ENCODE results near the gene DNAJB1.

The DNAJB1 gene

DNA sequence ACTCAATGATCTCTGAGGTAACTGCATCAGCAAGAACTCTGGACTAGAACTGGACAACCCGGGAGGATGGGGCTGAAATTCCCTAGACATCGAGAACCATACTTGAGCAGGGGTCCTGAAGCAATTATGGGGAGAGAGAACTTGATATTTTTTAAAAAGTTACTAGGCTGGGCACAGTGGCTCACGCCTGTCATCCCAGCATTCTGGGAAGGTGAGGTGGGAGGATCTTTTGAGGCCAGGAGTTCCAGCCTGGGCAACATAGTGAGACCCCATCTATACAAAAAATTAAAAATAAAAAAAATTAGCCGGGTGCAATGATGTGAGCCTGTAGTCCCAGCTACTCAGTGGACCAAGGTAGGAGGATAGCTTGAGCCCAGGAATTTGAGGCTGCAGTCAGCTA lies 2.3 kb upstream of the DNAJB1 start:
- no peak for DNase-seq
- Histone ChIP-seq H2AFZ (ENCODE audit: insufficient read depth, low read length, poor library complexity) (no peak overlapping the region), H2BK5ac (ENCODE audit: low read depth, low read length, poor library complexity) (no peak overlapping the region), H4K12ac (ENCODE audit: low read depth, low read length) (no peak overlapping the region), H3K79me2 (ENCODE audit: control insufficient read depth, insufficient read depth, low read length, poor library complexity) (peaks cover 18% of the 10 kb centered on the region), H2BK120ac (ENCODE audit: insufficient read depth, low read length, poor library complexity) (no peak overlapping the region), H3K14ac (ENCODE audit: low read length) (no peak overlapping the region), H3K9me3 (ENCODE audit: insufficient read depth, low read depth, low read length) (no peaks in the 10 kb centered on the region), H2AK5ac (ENCODE audit: low read length) (no peak overlapping the region), H3K4me2 (ENCODE audit: low read length) (no peak overlapping the region), H3K9ac (ENCODE audit: low read length) (no peak overlapping the region), H3K27me3 (ENCODE audit: insufficient read depth, low read length) (no peaks in the 10 kb centered on the region), H3K18ac (ENCODE audit: low read length) (no peak overlapping the region), H3K23ac (ENCODE audit: low read length) (no peak overlapping the region), H3K4me1 (ENCODE audit: control insufficient read depth in 1 of 2, insufficient read depth in 2 of 2, low read length in 2 of 2) (peaks cover 12% of the 10 kb centered on the region in 2 experiments), H4K91ac (ENCODE audit: low read depth, low read length) (no peak overlapping the region), H3K36me3 (ENCODE audit: control insufficient read depth in 1 of 2, insufficient read depth in 2 of 2, low read length in 2 of 2) (peaks cover 11 to 12% of the 10 kb centered on the region in 2 experiments), H3K4ac (ENCODE audit: low read depth, low read length) (no peak overlapping the region), H3K4me3 (ENCODE audit: low read depth, low read length) (no peak overlapping the region), H2BK12ac (ENCODE audit: low read length) (no peak overlapping the region), H3K79me1 (ENCODE audit: low read length) (peaks cover 15% of the 10 kb centered on the region), H4K8ac (ENCODE audit: low read depth, low read length) (no peak overlapping the region), H3K27ac (ENCODE audit: low read depth, low read length) (no peak overlapping the region)
- WGBS (ENCODE audit: extremely low coverage, insufficient coverage, insufficient read length) = no CpG with 5 or more reads among the region's 4 CpGs

DNA sequence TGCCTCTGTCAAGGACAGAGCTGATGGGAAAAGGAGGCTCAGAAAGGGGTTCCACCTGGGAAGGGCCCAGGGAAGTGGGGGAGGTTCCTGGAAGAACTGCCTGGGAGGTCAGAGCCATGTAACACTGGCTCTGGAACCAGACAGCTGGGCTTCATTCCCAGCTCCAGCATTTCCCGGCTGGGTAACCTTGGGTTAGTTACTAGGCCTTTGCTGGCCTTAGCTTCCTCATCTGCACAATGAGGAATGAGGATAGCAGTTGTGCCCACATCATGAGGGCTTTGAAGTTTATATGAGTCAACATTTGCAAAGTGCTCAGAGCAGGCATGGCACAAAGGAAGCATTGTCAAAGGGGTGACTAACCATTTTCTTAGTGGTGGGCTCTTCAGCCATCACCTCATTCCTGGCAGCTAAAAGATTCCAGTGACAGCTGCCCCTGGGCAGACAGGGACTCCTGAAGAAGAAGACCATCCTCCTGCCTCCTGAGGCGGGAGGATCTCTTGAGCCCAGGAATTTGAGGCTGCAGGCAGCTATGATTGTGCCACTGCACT lies 1.7 kb upstream of the DNAJB1 start:
- no peak overlapping the region for H3K27ac ChIP-seq (ENCODE audit: low read depth, low read length)
- H3K36me3 ChIP-seq (ENCODE audit: control insufficient read depth in 1 of 2, insufficient read depth in 2 of 2, low read length in 2 of 2) = peaks cover 18% of the 10 kb centered on the region in 2 experiments
- H3K9ac ChIP-seq (ENCODE audit: low read length) = no peak overlapping the region
- H3K79me2 ChIP-seq (ENCODE audit: control insufficient read depth, insufficient read depth, low read length, poor library complexity) = peaks cover 18% of the 10 kb centered on the region
- no peak overlapping the region for H3K4me3 ChIP-seq (ENCODE audit: low read depth, low read length)
- H3K4me1 ChIP-seq (ENCODE audit: control insufficient read depth in 1 of 2, insufficient read depth in 2 of 2, low read length in 2 of 2) = peaks cover 10 to 13% of the 10 kb centered on the region in 2 experiments
- peak overlapping the region; percentile 74 for H2AK5ac ChIP-seq (ENCODE audit: low read length)
- peak overlapping the region; percentile 13 for H4K91ac ChIP-seq (ENCODE audit: low read depth, low read length)
- WGBS (ENCODE audit: extremely low coverage, insufficient coverage, insufficient read length) = no CpG with 5 or more reads among the region's 2 CpGs
- no peaks in the 10 kb centered on the region for H3K27me3 ChIP-seq (ENCODE audit: insufficient read depth, low read length)
- no peak overlapping the region for H3K23ac ChIP-seq (ENCODE audit: low read length)
- no peak overlapping the region for H4K12ac ChIP-seq (ENCODE audit: low read depth, low read length)
- H3K4ac ChIP-seq (ENCODE audit: low read depth, low read length) = no peak overlapping the region
- peaks cover 13% of the 10 kb centered on the region for H3K79me1 ChIP-seq (ENCODE audit: low read length)
- no peak overlapping the region for H2AFZ ChIP-seq (ENCODE audit: insufficient read depth, low read length, poor library complexity)
- peak; percentile 77 to 84 for DNase-seq
- H3K9me3 ChIP-seq (ENCODE audit: insufficient read depth, low read depth, low read length) = no peaks in the 10 kb centered on the region
- H4K8ac ChIP-seq (ENCODE audit: low read depth, low read length) = peak overlapping the region; percentile 20
- no peak overlapping the region for H2BK120ac ChIP-seq (ENCODE audit: insufficient read depth, low read length, poor library complexity)
- peak overlapping the region; percentile 85 for H2BK12ac ChIP-seq (ENCODE audit: low read length)
- H3K4me2 ChIP-seq (ENCODE audit: low read length) = no peak overlapping the region
- H2BK5ac ChIP-seq (ENCODE audit: low read depth, low read length, poor library complexity) = no peak overlapping the region
- no peak overlapping the region for H3K18ac ChIP-seq (ENCODE audit: low read length)
- H3K14ac ChIP-seq (ENCODE audit: low read length) = no peak overlapping the region

DNA sequence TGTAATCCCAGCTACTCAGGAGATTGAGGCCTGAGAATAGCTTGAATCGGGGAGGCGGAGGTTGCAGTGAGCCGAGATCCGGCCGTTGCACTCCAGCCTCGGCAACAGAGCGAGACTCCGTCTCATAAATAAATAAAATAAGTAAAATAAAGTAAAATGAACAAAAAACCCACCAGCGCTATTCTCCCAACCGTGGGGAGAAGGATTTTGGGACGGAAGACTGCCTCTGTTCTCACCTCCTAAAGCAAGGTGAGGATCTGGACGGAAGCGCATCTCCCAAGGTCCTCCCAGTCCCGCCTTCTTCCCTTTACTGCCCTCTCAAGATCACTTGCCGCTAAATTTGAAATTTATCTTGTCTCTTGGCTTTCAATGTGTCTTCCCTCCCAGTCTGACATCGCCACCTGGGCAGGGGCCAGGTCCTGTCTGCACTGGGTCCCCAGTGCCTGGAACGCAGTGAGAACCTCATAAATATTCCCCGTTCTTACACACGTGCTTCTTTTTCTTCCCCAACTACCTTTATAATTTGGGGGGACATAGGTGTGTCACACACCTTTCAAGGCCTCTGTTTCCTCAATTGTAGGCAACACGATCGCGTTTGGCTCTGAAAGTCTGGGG lies 1.2 kb upstream of the DNAJB1 start:
- Histone ChIP-seq H3K4me3 (ENCODE audit: low read depth, low read length) (no peak overlapping the region), H2AFZ (ENCODE audit: insufficient read depth, low read length, poor library complexity) (no peak overlapping the region), H4K8ac (ENCODE audit: low read depth, low read length) (peak overlapping the region; percentile 78), H3K79me1 (ENCODE audit: low read length) (peaks cover 13% of the 10 kb centered on the region), H3K9ac (ENCODE audit: low read length) (no peak overlapping the region), H3K18ac (ENCODE audit: low read length) (no peak overlapping the region), H3K79me2 (ENCODE audit: control insufficient read depth, insufficient read depth, low read length, poor library complexity) (peaks cover 18% of the 10 kb centered on the region), H3K4ac (ENCODE audit: low read depth, low read length) (no peak overlapping the region), H2BK120ac (ENCODE audit: insufficient read depth, low read length, poor library complexity) (peak overlapping the region; percentile 43), H3K27ac (ENCODE audit: low read depth, low read length) (no peak overlapping the region), H3K4me2 (ENCODE audit: low read length) (no peak overlapping the region), H3K36me3 (ENCODE audit: control insufficient read depth in 1 of 2, insufficient read depth in 2 of 2, low read length in 2 of 2) (peaks cover 22 to 23% of the 10 kb centered on the region in 2 experiments), H2BK5ac (ENCODE audit: low read depth, low read length, poor library complexity) (no peak overlapping the region), H3K27me3 (ENCODE audit: insufficient read depth, low read length) (no peaks in the 10 kb centered on the region), H3K9me3 (ENCODE audit: insufficient read depth, low read depth, low read length) (no peaks in the 10 kb centered on the region), H3K23ac (ENCODE audit: low read length) (no peak overlapping the region), H2BK12ac (ENCODE audit: low read length) (peak overlapping the region; percentile 85), H2AK5ac (ENCODE audit: low read length) (peak overlapping the region; percentile 74), H3K4me1 (ENCODE audit: control insufficient read depth in 1 of 2, insufficient read depth in 2 of 2, low read length in 2 of 2) (peaks cover 10 to 13% of the 10 kb centered on the region in 2 experiments), H4K12ac (ENCODE audit: low read depth, low read length) (no peak overlapping the region), H4K91ac (ENCODE audit: low read depth, low read length) (peak overlapping the region; percentile 56), H3K14ac (ENCODE audit: low read length) (no peak overlapping the region)
- WGBS (ENCODE audit: extremely low coverage, insufficient coverage, insufficient read length) = no CpG with 5 or more reads among the region's 22 CpGs
- DNase-seq = no peak

- Histone ChIP-seq H2AFZ (ENCODE audit: insufficient read depth, low read length, poor library complexity) (no peak overlapping the region), H3K36me3 (ENCODE audit: control insufficient read depth in 1 of 2, insufficient read depth in 2 of 2, low read length in 2 of 2) (peaks cover 25 to 28% of the 10 kb centered on the region in 2 experiments), H3K27ac (ENCODE audit: low read depth, low read length) (peak overlapping the region; percentile 80), H2BK12ac (ENCODE audit: low read length) (no peak overlapping the region), H3K9me3 (ENCODE audit: insufficient read depth, low read depth, low read length) (no peaks in the 10 kb centered on the region), H2BK5ac (ENCODE audit: low read depth, low read length, poor library complexity) (peak overlapping the region; percentile 28), H3K4ac (ENCODE audit: low read depth, low read length) (peak overlapping the region; percentile 94), H3K14ac (ENCODE audit: low read length) (peak overlapping the region; percentile 41), H2AK5ac (ENCODE audit: low read length) (peak overlapping the region; percentile 19), H2BK120ac (ENCODE audit: insufficient read depth, low read length, poor library complexity) (peak overlapping the region; percentile 9), H4K12ac (ENCODE audit: low read depth, low read length) (no peak overlapping the region), H4K8ac (ENCODE audit: low read depth, low read length) (no peak overlapping the region), H3K4me2 (ENCODE audit: low read length) (peak overlapping the region; percentile 74), H4K91ac (ENCODE audit: low read depth, low read length) (peak overlapping the region; percentile 29), H3K79me2 (ENCODE audit: control insufficient read depth, insufficient read depth, low read length, poor library complexity) (peaks cover 18% of the 10 kb centered on the region), H3K23ac (ENCODE audit: low read length) (no peak overlapping the region), H3K4me3 (ENCODE audit: low read depth, low read length) (peak overlapping the region; percentile 100), H3K27me3 (ENCODE audit: insufficient read depth, low read length) (no peaks in the 10 kb centered on the region), H3K79me1 (ENCODE audit: low read length) (peaks cover 13% of the 10 kb centered on the region), H3K9ac (ENCODE audit: low read length) (peak overlapping the region; percentile 83), H3K18ac (ENCODE audit: low read length) (peak overlapping the region; percentile 20), H3K4me1 (ENCODE audit: control insufficient read depth in 1 of 2, insufficient read depth in 2 of 2, low read length in 2 of 2) (peaks cover 10 to 13% of the 10 kb centered on the region in 2 experiments)
- no CpG with 5 or more reads among the region's 32 CpGs for WGBS (ENCODE audit: extremely low coverage, insufficient coverage, insufficient read length)
- DNase-seq = peak in 1 of 2 donors; percentile 25
Measured at GRCh38 chr19:14517446-14517839, 754 bp downstream of the DNAJB1 start.
